Measurements from ENCODE around the gene OXGR1. TPM values are rescaled to one million over a fixed set of nuclear protein-coding genes. Genes with fewer than 3 reads are reported as not detected.
A peak's percentile ranks its signal among the peaks of the same experiment; 100 is the strongest.

Gene OXGR1
- total RNA-seq, 4 donors from 2014 or later, result 0.17 to 5.5 (median 1.2) TPM

GRCh38 chr13:96952595-96952994 is 41.7 kb downstream of the OXGR1 start:
- Histone ChIP-seq H3K9me3 (no peaks in the 10 kb centered on the region), H3K4me3 (no peak overlapping the region), H3K4me1 (no peaks in the 10 kb centered on the region), H3K27me3 (no peaks in the 10 kb centered on the region), H3K36me3 (no peaks in the 10 kb centered on the region), H3K27ac (replicated peaks in 1 of 4) (no peak overlapping the region)
- TF ChIP-seq CTCF (IDR thresholded peaks at IDR 0.05) (no peak), POLR2AphosphoS5 (IDR thresholded peaks at IDR 0.05) (no peak), EP300 (IDR thresholded peaks at IDR 0.05) (no peak), POLR2A (IDR thresholded peaks at IDR 0.05; ENCODE audit: low read depth) (no peak)
- no peak for DNase-seq (ENCODE audit: extremely low spot score)
- intact Hi-C loops (cut with DNase I), result no loop called here

GRCh38 chr13:96948127-96948526 is 46.1 kb downstream of the OXGR1 start:
- no peaks in the 10 kb centered on the region for H3K4me1 ChIP-seq
- no peaks in the 10 kb centered on the region for H3K9me3 ChIP-seq
- no peak overlapping the region for H3K27ac ChIP-seq (replicated peaks in 1 of 4)
- WGBS, result 89% methylated on average over 11 of the region's 11 CpGs
- DNase-seq (ENCODE audit: extremely low spot score), result peak; percentile 19
- TF ChIP-seq CTCF (IDR thresholded peaks at IDR 0.05) (no peak), POLR2AphosphoS5 (IDR thresholded peaks at IDR 0.05) (no peak), POLR2A (IDR thresholded peaks at IDR 0.05; ENCODE audit: low read depth) (no peak), EP300 (IDR thresholded peaks at IDR 0.05) (no peak)
- H3K27me3 ChIP-seq, result no peaks in the 10 kb centered on the region
- H3K4me3 ChIP-seq, result no peak overlapping the region
- intact Hi-C loops (cut with DNase I), result no loop called here
- H3K36me3 ChIP-seq, result no peaks in the 10 kb centered on the region

GRCh38 chr13:96947343-96947910 is 46.8 kb downstream of the OXGR1 start:
- Histone ChIP-seq H3K4me3 (no peak overlapping the region), H3K36me3 (no peaks in the 10 kb centered on the region), H3K27ac (replicated peaks in 1 of 4) (no peak overlapping the region), H3K9me3 (no peaks in the 10 kb centered on the region), H3K27me3 (no peaks in the 10 kb centered on the region), H3K4me1 (no peaks in the 10 kb centered on the region)
- intact Hi-C loops (cut with DNase I), result no loop called here
- no peak for TF ChIP-seq POLR2AphosphoS5 (IDR thresholded peaks at IDR 0.05)
- no peak for TF ChIP-seq CTCF (IDR thresholded peaks at IDR 0.05)
- TF ChIP-seq POLR2A (IDR thresholded peaks at IDR 0.05; ENCODE audit: low read depth), result no peak
- TF ChIP-seq EP300 (IDR thresholded peaks at IDR 0.05), result no peak
- DNase-seq (ENCODE audit: extremely low spot score), result peak; percentile 53
- 95% methylated on average over 27 of the region's 27 CpGs for WGBS

GRCh38 chr13:96946709-96947311 is 47.5 kb downstream of the OXGR1 start:
- intact Hi-C loops (cut with DNase I), result no loop called here
- WGBS, result 70% methylated on average over 6 of the region's 10 CpGs

More at GRCh38 chr13:96946709-96947311, 47.5 kb downstream of the OXGR1 start:
- no peaks in the 10 kb centered on the region for H3K27me3 ChIP-seq
- no peaks in the 10 kb centered on the region for H3K4me1 ChIP-seq
- DNase-seq (ENCODE audit: extremely low spot score), result peak; percentile 74
- no peaks in the 10 kb centered on the region for H3K9me3 ChIP-seq
- no peaks in the 10 kb centered on the region for H3K36me3 ChIP-seq
- no peak overlapping the region for H3K4me3 ChIP-seq
- TF ChIP-seq CTCF (IDR thresholded peaks at IDR 0.05) (no peak), POLR2A (IDR thresholded peaks at IDR 0.05; ENCODE audit: low read depth) (no peak), POLR2AphosphoS5 (IDR thresholded peaks at IDR 0.05) (no peak), EP300 (IDR thresholded peaks at IDR 0.05) (no peak)
- H3K27ac ChIP-seq (replicated peaks in 1 of 4), result no peak overlapping the region

Data from esophagus muscularis mucosa (tissue), 4 donors.